Neural progenitor cell (in vitro differentiated cells): ENCODE results near the gene BTBD9. TPM values are rescaled to one million over a fixed set of nuclear protein-coding genes. Genes with fewer than 3 reads are reported as not detected.

Source experiments
- DNase-seq: peaks from one replicate; pipeline ENCODE4 v3.0.0-alpha.2; 2016; ENCODE audit warnings: low spot score
- H2AFZ ChIP-seq: fragments of 200-600 bp; sonication (generic); replicated peaks from 2 replicates; pipeline ENCODE4 v1.6.1; 2016; ENCODE audit warnings: antibody characterized with exemption
- H3F3A ChIP-seq: fragments of 200-600 bp; sonication (generic); 2 replicates; pipeline ENCODE4 v1.6.1; 2016; ENCODE audit warnings: antibody characterized with exemption, low read depth
- H3K27ac ChIP-seq: fragments of 200-600 bp; sonication (generic); 2 replicates; pipeline ENCODE4 v1.5.1; 2016; ENCODE audit warnings: mild to moderate bottlenecking
- H3K27me3 ChIP-seq: fragments of 200-600 bp; sonication (generic); 2 replicates; pipeline ENCODE4 v1.6.1; 2016; ENCODE audit warnings: mild to moderate bottlenecking, moderate library complexity
- H3K36me3 ChIP-seq: fragments of 200-600 bp; sonication (generic); 2 replicates; pipeline ENCODE4 v1.5.1; 2016
- H3K4me1 ChIP-seq: fragments of 200-600 bp; sonication (generic); 2 replicates; pipeline ENCODE4 v1.6.1; 2016; ENCODE audit warnings: mixed run types
- H3K4me2 ChIP-seq: fragments of 200-600 bp; sonication (generic); 2 replicates; pipeline ENCODE4 v1.6.1; 2016
- H3K4me3 ChIP-seq: fragments of 200-600 bp; sonication (generic); 2 replicates; pipeline ENCODE4 v1.5.1; 2016
- H3K79me2 ChIP-seq: fragments of 200-600 bp; sonication (generic); 2 replicates; pipeline ENCODE4 v1.6.1; 2016; ENCODE audit warnings: low read depth
- H3K9ac ChIP-seq: fragments of 200-600 bp; sonication (generic); 2 replicates; pipeline ENCODE4 v1.6.1; 2016
- H3K9me3 ChIP-seq: fragments of 200-600 bp; sonication (generic); 2 replicates; pipeline ENCODE4 v1.5.1; 2016; ENCODE audit warnings: low read depth
- H4K20me1 ChIP-seq: fragments of 200-600 bp; sonication (generic); 2 replicates; pipeline ENCODE4 v1.6.1; 2016; ENCODE audit warnings: low read depth
- H3K27ac Mint-ChIP-seq: 3 replicates; pipeline ENCODE4 v1.8.0; 2021; ENCODE audit warnings: mixed read lengths
- H3K27me3 Mint-ChIP-seq: 2 replicates; pipeline ENCODE4 v1.8.0; 2022; ENCODE audit warnings: low read depth, mild to moderate bottlenecking, inconsistent platforms, moderate library complexity, mixed read lengths; ENCODE audit not compliant: insufficient read depth
- H3K36me3 Mint-ChIP-seq: 3 replicates; pipeline ENCODE4 v1.8.0; 2021; ENCODE audit warnings: mixed read lengths
- H3K4me1 Mint-ChIP-seq: 3 replicates; pipeline ENCODE4 v1.8.0; 2021; ENCODE audit warnings: mixed read lengths
- H3K4me3 Mint-ChIP-seq: 3 replicates; pipeline ENCODE4 v1.8.0; 2021; ENCODE audit warnings: mild to moderate bottlenecking, moderate library complexity, mixed read lengths
- H3K9me3 Mint-ChIP-seq: 3 replicates; pipeline ENCODE4 v1.8.0; 2020; ENCODE audit warnings: mixed read lengths
- CTCF ChIP-seq: fragments of 200-600 bp; sonication (generic); IDR thresholded peaks from 2 replicates; pipeline ENCODE4 v1.5.1; 2017; ENCODE audit warnings: antibody characterized with exemption, mild to moderate bottlenecking
- EZH2 ChIP-seq: fragments of 200-600 bp; sonication (generic); IDR thresholded peaks from 2 replicates; pipeline ENCODE4 v1.6.1; 2017; ENCODE audit warnings: antibody characterized with exemption, mild to moderate bottlenecking, moderate library complexity
- EZH2phosphoT487 ChIP-seq: fragments of 200-600 bp; sonication (generic); IDR thresholded peaks from 2 replicates; pipeline ENCODE4 v1.6.1; 2017; ENCODE audit warnings: antibody characterized with exemption
- total RNA-seq: library from RNA; depleted of rRNA; stranded (reverse); fragments of >200 nt; gene quantifications from 2 replicates; pipeline ENCODE4 v1.2.3, GENCODE V29; 2015; ENCODE audit warnings: low replicate concordance

BTBD9 gene
- total RNA-seq, 1 donor from 2014 or later = 16.9 TPM

DNA sequence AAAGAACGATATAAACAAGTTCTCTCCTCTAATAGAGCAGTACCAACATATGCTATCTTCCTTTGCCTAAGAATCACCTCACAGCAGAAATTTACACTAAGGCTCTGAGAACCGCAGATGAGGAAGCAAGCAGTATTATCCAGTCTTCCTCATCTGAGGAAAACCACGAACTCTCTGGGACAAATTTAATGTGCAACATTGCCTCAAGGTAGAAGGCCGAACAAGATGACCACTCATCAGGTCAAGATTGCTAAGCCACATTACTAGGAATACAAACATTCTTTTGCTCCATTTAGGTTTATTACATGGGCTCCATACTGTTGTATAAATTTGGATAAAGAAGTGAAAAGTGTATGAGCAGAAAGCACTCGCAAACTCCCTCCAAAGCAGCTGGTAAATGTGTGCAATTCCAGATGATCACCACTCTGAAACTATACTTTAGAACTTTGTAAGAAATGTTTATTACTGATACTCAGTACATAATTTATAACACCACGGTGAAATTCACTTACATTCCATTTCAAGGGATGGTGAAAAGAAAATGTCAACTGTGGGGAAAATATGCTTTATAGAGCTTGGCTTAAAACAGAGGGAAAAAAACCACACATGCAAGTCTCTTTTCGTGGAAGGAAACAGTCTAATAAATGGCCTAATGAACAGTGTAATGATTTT, 398.4 kb downstream of the BTBD9 start:
- no peak overlapping the region for H3K4me3 ChIP-seq
- Mint-ChIP-seq H3K4me1 (peaks cover 24% of the 10 kb centered on the region), H3K36me3 (no peaks in the 10 kb centered on the region), H3K4me3 (no peak overlapping the region), H3K27ac (no peak overlapping the region), H3K9me3 (no peaks in the 10 kb centered on the region), H3K27me3 (no peaks in the 10 kb centered on the region)
- no peak for DNase-seq
- H3K27me3 ChIP-seq = no peaks in the 10 kb centered on the region
- H2AFZ ChIP-seq = no peak overlapping the region
- H3K4me2 ChIP-seq = no peak overlapping the region
- no peaks in the 10 kb centered on the region for H3K36me3 ChIP-seq
- no peak for TF ChIP-seq EZH2phosphoT487
- TF ChIP-seq EZH2 = no peak
- no peaks in the 10 kb centered on the region for H4K20me1 ChIP-seq
- H3F3A ChIP-seq = no peaks in the 10 kb centered on the region
- H3K9me3 ChIP-seq = no peaks in the 10 kb centered on the region
- H3K4me1 ChIP-seq = no peaks in the 10 kb centered on the region
- no peak overlapping the region for H3K9ac ChIP-seq
- no peaks in the 10 kb centered on the region for H3K79me2 ChIP-seq
- H3K27ac ChIP-seq = no peak overlapping the region

GRCh38 chr6:38239719-38240451, 399.8 kb downstream of the BTBD9 start:
- Histone ChIP-seq H3K4me2 (no peak overlapping the region), H3K27ac (no peak overlapping the region), H3K4me3 (no peak overlapping the region), H3K79me2 (no peaks in the 10 kb centered on the region), H3K9ac (no peak overlapping the region), H4K20me1 (no peaks in the 10 kb centered on the region), H3K4me1 (peaks cover 5% of the 10 kb centered on the region), H2AFZ (no peak overlapping the region), H3K27me3 (no peaks in the 10 kb centered on the region), H3F3A (no peaks in the 10 kb centered on the region), H3K9me3 (no peaks in the 10 kb centered on the region), H3K36me3 (no peaks in the 10 kb centered on the region)
- no peak for DNase-seq
- Mint-ChIP-seq H3K4me3 (no peak overlapping the region), H3K27me3 (no peaks in the 10 kb centered on the region), H3K36me3 (no peaks in the 10 kb centered on the region), H3K9me3 (no peaks in the 10 kb centered on the region), H3K4me1 (peaks cover 31% of the 10 kb centered on the region), H3K27ac (no peak overlapping the region)
- TF ChIP-seq EZH2phosphoT487 (no peak), EZH2 (no peak), CTCF (no peak)

- Mint-ChIP-seq H3K27ac (no peak overlapping the region), H3K4me1 (peaks cover 51% of the 10 kb centered on the region), H3K4me3 (no peak overlapping the region), H3K9me3 (no peaks in the 10 kb centered on the region), H3K36me3 (no peaks in the 10 kb centered on the region), H3K27me3 (no peaks in the 10 kb centered on the region)
- no peak overlapping the region for H2AFZ ChIP-seq
- no peak overlapping the region for H3K4me2 ChIP-seq
- no peaks in the 10 kb centered on the region for H4K20me1 ChIP-seq
- no peaks in the 10 kb centered on the region for H3K79me2 ChIP-seq
- peaks cover 6% of the 10 kb centered on the region for H3K4me1 ChIP-seq
- no peak for TF ChIP-seq EZH2
- TF ChIP-seq EZH2phosphoT487 = no peak
- TF ChIP-seq CTCF = no peak
- no peak overlapping the region for H3K4me3 ChIP-seq
- H3K27ac ChIP-seq = no peak overlapping the region
- DNase-seq = no peak
- H3K36me3 ChIP-seq = no peaks in the 10 kb centered on the region
- peaks cover 7% of the 10 kb centered on the region for H3F3A ChIP-seq
- H3K9me3 ChIP-seq = no peaks in the 10 kb centered on the region
- no peak overlapping the region for H3K9ac ChIP-seq
- no peaks in the 10 kb centered on the region for H3K27me3 ChIP-seq
These were observed 403.1 kb downstream of the BTBD9 start for GRCh38 chr6:38236631-38237030.
